ENCODE data around the gene PEX10.

Gene PEX10

GRCh38 chr1:2378441-2378851 is 33.9 kb downstream of the PEX10 start:
- TF ChIP-seq CTCF (IDR thresholded peaks at IDR 0.05) = no peak
- no peak for DNase-seq (ENCODE audit: low spot score)
- Histone ChIP-seq H3K27ac (no peak overlapping the region), H3K4me3 (no peak overlapping the region)

GRCh38 chr1:2377751-2378440 is 34.5 kb downstream of the PEX10 start:
- TF ChIP-seq CTCF (IDR thresholded peaks at IDR 0.05) = no peak
- Histone ChIP-seq H3K4me3 (no peak overlapping the region), H3K27ac (no peak overlapping the region)
- DNase-seq (ENCODE audit: low spot score) = no peak

GRCh38 chr1:2376931-2377672 is 35.3 kb downstream of the PEX10 start:
- TF ChIP-seq CTCF (IDR thresholded peaks at IDR 0.05) = no peak
- no peak for DNase-seq (ENCODE audit: low spot score)
- Histone ChIP-seq H3K27ac (no peak overlapping the region), H3K4me3 (no peak overlapping the region)

- no peak for DNase-seq (ENCODE audit: low spot score)
- Histone ChIP-seq H3K27ac (no peak overlapping the region), H3K4me3 (no peak overlapping the region)
- TF ChIP-seq CTCF (IDR thresholded peaks at IDR 0.05) = no peak
Observed at GRCh38 chr1:2376261-2376741, 36.1 kb downstream of the PEX10 start.

GRCh38 chr1:2375923-2376260 is 36.5 kb downstream of the PEX10 start:
- no peak for TF ChIP-seq CTCF (IDR thresholded peaks at IDR 0.05)
- no peak overlapping the region for H3K27ac ChIP-seq
- no peak overlapping the region for H3K4me3 ChIP-seq
- DNase-seq (ENCODE audit: low spot score) = no peak

GRCh38 chr1:2375246-2375922 is 37.0 kb downstream of the PEX10 start:
- no peak for TF ChIP-seq CTCF (IDR thresholded peaks at IDR 0.05)
- Histone ChIP-seq H3K4me3 (no peak overlapping the region), H3K27ac (no peak overlapping the region)
- no peak for DNase-seq (ENCODE audit: low spot score)

Data from coronary artery (tissue), 2 donors.